Inflammatory macrophage (primary cell): ENCODE results near the gene ADCY9.
"Not testable (repeated sequence)": the region's sequence is repeated elsewhere in the genome, so short reads cannot be mapped to it uniquely, and the experiment has no call there.

Experiments used
- DNase-seq, 2 donors: peaks; one replicate each; pipeline ENCODE4 v3.0.0-alpha.2; 2020 to 2022
- total RNA-seq, 18 experiments: gene quantifications; one replicate each; lab custom pipeline; 2026; ENCODE audit warnings: mixed read lengths in 6 of 18, inconsistent platforms in 2 of 18; lab: John Stamatoyannopoulos, UW

ADCY9 gene
- 9.6 to 28.7 (median 20.6) reads per million in 18 experiments for total RNA-seq

- DNase-seq = peak; percentile 59 to 85
These were observed at the start of gene ADCY9 for GRCh38 chr16:4116325-4117249. Gene ADCY9 (minus strand): TSS chr16:4116442. CDS start chr16:4115442, 1,000 bp downstream.

DNA sequence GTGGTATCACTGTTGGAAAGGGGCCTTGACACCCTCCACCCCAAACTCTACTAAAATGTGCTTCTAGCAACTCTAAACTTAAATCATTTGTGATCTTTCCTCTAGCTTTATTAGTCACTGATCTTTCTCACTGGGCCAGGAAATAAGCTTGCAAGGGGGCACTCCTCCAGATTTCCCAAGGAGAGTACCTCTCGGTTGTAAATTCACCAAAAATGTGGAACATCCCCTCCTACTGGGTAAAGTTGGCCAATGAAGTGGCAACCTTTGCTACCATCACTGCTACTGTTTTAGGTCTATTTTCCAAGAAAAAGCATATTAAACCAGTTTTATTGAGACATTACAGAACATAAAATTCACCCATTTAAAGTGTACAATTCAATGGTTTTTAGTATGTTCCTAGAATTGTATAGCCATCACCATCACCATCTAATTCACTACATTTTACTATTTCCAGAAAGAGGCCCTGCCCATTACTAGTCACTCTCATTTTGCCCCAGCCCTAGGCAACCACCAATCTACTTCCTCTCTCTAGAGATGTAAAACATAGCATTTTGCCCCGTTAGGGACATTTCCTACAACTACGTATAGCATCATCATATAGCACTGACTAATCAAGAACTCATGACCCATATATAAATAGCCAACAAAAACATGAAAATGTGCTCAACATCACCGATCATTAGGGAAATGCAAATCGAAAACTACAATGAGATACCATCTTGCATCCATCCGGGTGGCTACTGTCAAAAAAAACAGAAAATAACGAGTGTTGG is 44.6 kb upstream of the ADCY9 start:
- DNase-seq = peak; percentile 73

DNA sequence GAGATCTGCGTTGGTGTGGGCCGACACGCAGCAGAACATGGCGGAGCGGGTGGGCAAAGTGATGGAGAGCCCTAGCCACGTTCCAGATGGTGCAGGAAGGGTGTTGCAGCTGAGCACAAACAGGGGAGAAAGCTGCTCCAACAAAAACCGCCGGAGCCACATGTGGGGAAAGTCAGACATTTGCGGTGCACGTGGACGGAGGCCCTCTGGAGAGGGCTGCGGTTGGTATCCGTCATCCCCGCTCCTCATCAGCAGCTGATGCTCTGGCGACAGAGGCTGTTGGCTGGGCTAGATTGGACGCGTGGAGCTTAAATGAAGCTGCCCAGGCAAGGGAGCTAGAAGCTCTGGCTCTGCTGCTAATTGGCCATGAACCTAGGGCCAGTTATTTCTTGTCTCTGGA is 43.5 kb upstream of the ADCY9 start:
- no peak for DNase-seq

- DNase-seq = no peak
These were observed 42.2 kb upstream of the ADCY9 start for GRCh38 chr16:4158143-4159093.

GRCh38 chr16:4157376-4157825 is 41.2 kb upstream of the ADCY9 start:
- no peak for DNase-seq

- not testable (repeated sequence) for DNase-seq
These were observed 40.3 kb upstream of the ADCY9 start for GRCh38 chr16:4156503-4156902.

GRCh38 chr16:4153364-4153763 is 37.1 kb upstream of the ADCY9 start:
- DNase-seq = not testable (repeated sequence)

- no peak for DNase-seq
These were observed 36.0 kb upstream of the ADCY9 start for GRCh38 chr16:4152267-4152666.

DNA sequence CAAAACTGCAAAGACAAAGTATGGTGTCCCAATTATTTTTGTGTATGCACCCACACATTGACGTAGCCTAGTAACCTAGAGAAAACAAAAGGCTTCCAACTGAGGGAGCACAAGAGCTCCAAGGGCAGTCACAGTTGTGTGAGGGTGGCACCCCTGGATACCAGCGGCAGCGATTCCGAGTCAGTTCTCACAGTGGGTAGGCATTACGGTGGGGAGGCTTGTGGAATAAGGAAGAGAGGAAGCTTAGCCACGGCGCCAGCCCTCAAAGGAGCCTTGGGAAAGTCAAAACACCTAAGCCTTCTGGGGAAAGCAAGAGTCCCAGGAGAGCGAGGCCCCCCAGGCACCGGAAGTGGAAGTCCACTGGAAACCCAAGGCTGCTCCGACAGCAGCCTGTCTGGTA is 31.0 kb upstream of the ADCY9 start:
- DNase-seq = no peak

- peak; percentile 54 to 75 for DNase-seq
These were observed 26.0 kb upstream of the ADCY9 start for GRCh38 chr16:4142268-4142667.

- no peak for DNase-seq
These were observed 25.4 kb upstream of the ADCY9 start for GRCh38 chr16:4141604-4142003.

GRCh38 chr16:4140652-4141051 is 24.4 kb upstream of the ADCY9 start:
- peak in 1 of 2 donors; percentile 17 for DNase-seq

DNA sequence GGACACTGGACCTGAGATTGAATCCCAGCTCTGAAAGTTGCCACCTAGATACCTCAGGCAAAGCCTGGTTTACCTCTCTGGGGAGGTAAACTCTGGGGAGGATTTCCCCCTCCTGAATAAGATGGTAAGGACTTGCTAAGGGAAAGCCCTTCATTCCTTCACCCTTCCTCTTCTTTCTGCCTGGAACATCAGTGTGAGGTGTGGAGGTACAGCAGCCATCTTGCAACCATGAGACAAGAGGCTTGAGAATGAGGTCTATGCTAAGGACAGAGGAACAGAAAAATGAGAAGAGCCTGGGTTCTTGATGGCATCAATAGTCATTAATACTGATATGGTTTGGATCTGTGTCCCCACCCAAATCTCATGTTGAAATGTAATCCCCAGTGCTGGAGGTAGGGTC is 23.7 kb upstream of the ADCY9 start:
- DNase-seq = no peak

DNA sequence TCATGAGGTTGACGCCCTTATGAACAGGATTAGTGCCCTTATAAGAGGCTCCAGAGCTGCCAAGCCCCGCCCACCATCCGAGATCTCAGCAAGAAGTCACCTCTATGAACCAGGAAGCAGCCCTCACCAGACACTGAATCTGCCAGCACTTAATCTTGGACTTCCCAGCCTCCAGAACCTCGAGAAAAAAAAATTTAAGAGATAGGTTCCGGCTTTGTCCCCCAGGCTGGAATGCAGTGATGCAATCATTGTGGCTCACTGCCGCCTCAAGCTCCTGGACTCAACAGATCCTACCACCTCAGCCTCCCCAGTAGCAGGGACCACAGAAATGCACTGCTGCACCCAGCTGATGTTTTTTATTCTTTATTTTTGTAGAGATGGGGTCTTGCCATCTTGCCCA is 22.5 kb upstream of the ADCY9 start:
- no peak for DNase-seq

- DNase-seq = no peak
These were observed 21.2 kb upstream of the ADCY9 start for GRCh38 chr16:4137438-4137837.

DNA sequence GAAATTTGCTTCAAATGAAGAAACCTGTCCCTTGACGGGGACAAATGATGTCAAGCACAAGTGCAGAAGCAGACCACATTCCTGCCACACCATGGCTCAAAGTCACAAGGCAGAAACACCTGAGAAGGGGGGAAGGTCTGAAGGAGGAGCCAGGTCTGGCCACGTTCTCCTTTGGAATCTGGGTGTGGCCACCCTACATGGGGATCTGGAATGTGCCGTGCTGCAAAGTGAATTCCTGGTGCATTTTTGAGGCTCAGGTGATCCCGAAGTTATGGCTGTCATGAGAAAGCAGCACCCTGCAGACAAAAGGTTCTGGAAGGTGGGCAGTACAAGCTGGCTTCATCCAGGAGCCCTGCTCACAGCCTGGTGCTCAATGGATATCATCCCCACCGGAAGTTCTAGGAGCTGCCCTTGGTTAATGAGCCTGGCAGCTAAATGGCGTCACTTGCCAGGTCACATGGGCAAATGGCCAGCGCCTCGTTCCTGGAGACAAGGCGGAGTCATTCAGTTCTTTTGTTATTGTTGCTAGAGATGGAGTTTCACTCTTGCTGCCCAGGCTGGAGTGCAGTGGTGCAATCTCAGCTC is 20.1 kb upstream of the ADCY9 start:
- no peak for DNase-seq

GRCh38 chr16:4135537-4135936 is 19.3 kb upstream of the ADCY9 start:
- DNase-seq = no peak

DNA sequence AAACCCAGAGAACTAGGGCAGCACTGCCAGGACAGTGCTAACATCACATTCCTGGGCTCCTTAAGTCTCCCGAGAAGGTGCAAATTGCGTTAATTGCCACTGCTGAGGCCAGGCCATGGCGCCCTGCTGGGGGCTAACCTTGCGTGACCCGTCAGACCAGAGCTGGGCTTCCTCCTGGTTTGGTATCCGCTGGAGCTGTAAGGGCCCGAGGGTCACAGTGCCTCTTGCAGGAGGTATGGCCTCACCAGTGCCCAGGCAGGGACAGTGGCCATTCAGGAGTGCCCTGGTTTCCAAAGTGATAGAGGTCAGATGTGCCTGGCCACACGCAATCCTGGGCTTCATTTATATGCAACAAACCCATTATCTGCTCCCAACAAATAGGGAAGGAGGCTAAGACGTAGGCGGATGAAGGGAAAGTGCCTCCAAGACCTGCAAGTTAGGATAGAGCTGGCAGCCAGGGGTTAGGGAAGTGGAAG is 17.7 kb upstream of the ADCY9 start:
- DNase-seq = no peak

DNA sequence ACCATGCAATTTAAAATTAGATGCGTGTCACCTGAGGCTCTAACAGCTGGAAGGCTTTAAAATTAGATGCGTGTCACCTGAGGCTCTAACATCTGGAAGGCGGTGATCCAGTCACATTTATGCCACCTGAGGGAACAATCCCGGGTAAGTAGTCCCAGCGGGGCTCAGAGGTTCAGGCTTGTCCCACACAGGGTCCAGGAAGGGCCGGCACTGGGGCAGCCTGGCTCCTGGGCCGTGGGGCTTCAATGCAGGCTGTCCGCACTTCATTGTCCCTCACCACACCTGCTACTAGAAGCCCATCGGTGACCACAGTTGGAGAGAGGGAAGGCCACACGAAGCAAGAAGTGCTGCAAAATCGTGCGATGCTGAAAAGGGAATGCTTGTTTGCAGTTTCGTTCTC is 15.4 kb upstream of the ADCY9 start:
- DNase-seq = no peak

GRCh38 chr16:4124535-4125294 is 8.5 kb upstream of the ADCY9 start:
- no peak for DNase-seq
